B cell (primary cell): ENCODE data around the gene KCNQ5. TPM values are rescaled to one million over a fixed set of nuclear protein-coding genes. Genes with fewer than 3 reads are reported as not detected.

Experiments
- ATAC-seq: fragments of 200-7000 bp; cut with Tn5 transposase; one replicate; pipeline ENCODE4 v1.10.0; 2021; ENCODE audit warnings: low read depth, mild to moderate bottlenecking, moderate number of reproducible peaks, moderate library complexity
- CTCF ChIA-PET: fragments of 350-600 bp; sonication (Branson Sonifier 250); formaldehyde crosslinking; loops from one replicate; lab custom pipeline; 2021; ENCODE audit warnings: antibody characterized with exemption, inconsistent platforms; lab: Charles Lee
- POLR2A ChIA-PET: fragments of 350-600 bp; sonication (Branson Sonifier 250); formaldehyde crosslinking; loops from one replicate; lab custom pipeline; 2021; ENCODE audit warnings: antibody characterized with exemption; lab: Charles Lee
- DNase-seq: peaks from one replicate; pipeline ENCODE4 v3.0.0; 2013
- H2AFZ ChIP-seq: 2 replicates; pipeline ENCODE4 v1.6.1; 2012; ENCODE audit warnings: mild to moderate bottlenecking, low read depth, low read length; ENCODE audit not compliant: insufficient read depth, poor library complexity, severe bottlenecking
- H3K27ac ChIP-seq, 2 donors: 1 replicate in 1 of 2; 2 replicates in 1 of 2; pipeline ENCODE4 v1.5.1; 2012 to 2013; ENCODE audit warnings: low read length in 2 of 2, mild to moderate bottlenecking in 2 of 2, moderate library complexity in 1 of 2
- H3K27me3 ChIP-seq, 4 experiments: fragments of 200-600 bp in 1 of 4; sonication (generic) in 1 of 4; replicated peaks in 1 of 4; 1 replicate in 2 of 4; 2 replicates in 2 of 4; pipeline versions ENCODE4 v1.6.1 to v1.7.0; 2013 to 2016; ENCODE audit warnings: low read length in 3 of 4, mild to moderate bottlenecking in 2 of 4, mixed read lengths in 1 of 4, moderate library complexity in 1 of 4; ENCODE audit not compliant: insufficient read depth in 4 of 4, control insufficient read depth in 3 of 4; ENCODE audit errors: control extremely low read depth in 1 of 4
- H3K36me3 ChIP-seq, 2 experiments: replicated peaks in 1 of 2; 1 replicate in 1 of 2; 2 replicates in 1 of 2; pipeline versions ENCODE4 v1.6.1 to v1.7.1; 2013; ENCODE audit warnings: low read length in 1 of 2; ENCODE audit not compliant: insufficient read depth in 2 of 2, control insufficient read depth in 1 of 2; ENCODE audit errors: control extremely low read depth in 1 of 2, extremely low read depth in 1 of 2
- H3K4me1 ChIP-seq, 2 donors: fragments of 200-600 bp in 1 of 2; sonication (generic) in 1 of 2; 1 replicate in 1 of 2; 2 replicates in 1 of 2; pipeline versions ENCODE4 v1.5.1 to v1.6.1; 2013 to 2017; ENCODE audit warnings: low read length in 2 of 2; ENCODE audit not compliant: control insufficient read depth in 2 of 2, insufficient read depth in 2 of 2
- H3K4me2 ChIP-seq: replicated peaks from 2 replicates; pipeline ENCODE3; 2012; ENCODE audit warnings: mild to moderate bottlenecking, low read depth, low read length; ENCODE audit not compliant: poor library complexity, severe bottlenecking
- H3K4me3 ChIP-seq, 5 experiments: fragments of 200-600 bp in 1 of 5; sonication (generic) in 1 of 5; 1 replicate in 3 of 5; 2 replicates in 2 of 5; pipeline versions ENCODE4 v1.5.1 to v1.7.0; 2011 to 2016; ENCODE audit warnings: low read length in 4 of 5, mild to moderate bottlenecking in 4 of 5, low read depth in 2 of 5, control low read depth in 1 of 5, moderate library complexity in 1 of 5; ENCODE audit not compliant: insufficient read depth in 1 of 5; ENCODE audit errors: control extremely low read depth in 1 of 5, extremely low read depth in 1 of 5
- H3K79me2 ChIP-seq: fragments of 200-600 bp; sonication (generic); one replicate; pipeline ENCODE4 v1.6.0; 2016; ENCODE audit warnings: low read length; ENCODE audit not compliant: control insufficient read depth, insufficient read depth
- H3K9ac ChIP-seq: fragments of 200-600 bp; sonication (generic); 2 replicates; pipeline ENCODE4 v1.6.1; 2017; ENCODE audit warnings: mild to moderate bottlenecking, low read length, moderate library complexity
- H3K9me3 ChIP-seq, 3 donors: one replicate each; pipeline versions ENCODE4 v1.6.1 to v1.7.1; 2013; ENCODE audit warnings: low read length in 2 of 3; ENCODE audit not compliant: control insufficient read depth in 2 of 3, insufficient read depth in 1 of 3; ENCODE audit errors: control extremely low read depth in 1 of 3
- H4K20me1 ChIP-seq: 2 replicates; pipeline ENCODE4 v1.6.0; 2012; ENCODE audit warnings: mild to moderate bottlenecking, low read length; ENCODE audit not compliant: insufficient read depth, control insufficient read depth, poor library complexity, severe bottlenecking
- H3K27ac Mint-ChIP-seq: one replicate; pipeline ENCODE4 v1.8.0; 2021; ENCODE audit warnings: mixed read lengths
- H3K27me3 Mint-ChIP-seq: one replicate; pipeline ENCODE4 v1.8.0; 2021; ENCODE audit warnings: mixed read lengths
- H3K4me1 Mint-ChIP-seq: one replicate; pipeline ENCODE4 v1.8.0; 2021; ENCODE audit warnings: mixed read lengths
- H3K4me3 Mint-ChIP-seq: one replicate; pipeline ENCODE4 v1.8.0; 2021; ENCODE audit warnings: mixed read lengths
- H3K9me3 Mint-ChIP-seq: one replicate; pipeline ENCODE4 v1.8.0; 2022; ENCODE audit warnings: mixed read lengths; ENCODE audit not compliant: insufficient read depth
- EZH2 ChIP-seq: IDR thresholded peaks from 2 replicates; pipeline ENCODE4 v1.6.1; 2012; ENCODE audit warnings: borderline replicate concordance, low read depth, mild to moderate bottlenecking, moderate library complexity, low read length; ENCODE audit not compliant: insufficient read depth, poor library complexity, severe bottlenecking
- WGBS: methylation state at CpG from one replicate; pipeline ENCODE4 v1.1.5; 2013; ENCODE audit warnings: missing lambda C conversion rate; ENCODE audit not compliant: insufficient coverage; 5-methylcytosine and 5-hydroxymethylcytosine counted together
- intact Hi-C: fragments of 100-400 bp; cut with micrococcal nuclease; formaldehyde crosslinking; loops from one replicate; pipeline ENCODE4 v1.10.0; 2022
- polyA plus RNA-seq: library from polyadenylated mRNA; depleted of rRNA; stranded (reverse); fragments of >200 nt; gene quantifications from 2 replicates; pipeline ENCODE4 v1.2.3, GENCODE V29; 2012
- total RNA-seq, 2 donors: library from RNA; stranded (reverse); fragments of 120-200 nt in 1 of 2; gene quantifications; 1 replicate in 1 of 2; 2 replicates in 1 of 2; pipeline versions ENCODE4 v1.2.3 to v1.2.4, GENCODE V29; 2013 to 2022
- TF ChIP-seq, protein P1 (sequence below): fragments of 200-600 bp; IDR thresholded peaks from one replicate; pipeline ENCODE4 v1.8.0; 2022; ENCODE audit warnings: antibody characterized with exemption, mild to moderate bottlenecking

KCNQ5 gene
- total and polyA plus RNA-seq, 2 donors (not counting 1 experiment from before 2014, with no cell fraction given), result 2.3 to 9.4 TPM

- H3K27me3 Mint-ChIP-seq, result no peaks in the 10 kb centered on the region
- ChIA-PET CTCF (interaction anchor here (0.6 to 3.4 kb wide), 3 partner anchors 14 to 529 kb away, joined by 4 to 12 read pairs (median 4); no protein-coding TSS in a partner anchor), POLR2A (no interaction called here)
- no peaks in the 10 kb centered on the region for H4K20me1 ChIP-seq
- WGBS, result no CpG with 5 or more reads among the region's 6 CpGs
- no peak overlapping the region for H3K9ac ChIP-seq
- peaks cover 6% of the 10 kb centered on the region for H3K9me3 Mint-ChIP-seq
- H3K27me3 ChIP-seq, result no peaks in the 10 kb centered on the region
- no peak overlapping the region for H3K27ac ChIP-seq
- H2AFZ ChIP-seq, result no peak overlapping the region
- intact Hi-C loops, result no loop called here
- no peak for ATAC-seq
- H3K36me3 ChIP-seq, result peaks cover 0 to 3% of the 10 kb centered on the region in 2 experiments
- no peak overlapping the region for H3K4me3 Mint-ChIP-seq
- H3K4me1 Mint-ChIP-seq, result peaks cover 8% of the 10 kb centered on the region
- H3K9me3 ChIP-seq, result no peaks in the 10 kb centered on the region
- H3K4me2 ChIP-seq, result no peak overlapping the region
- no peaks in the 10 kb centered on the region for H3K79me2 ChIP-seq
- no peaks in the 10 kb centered on the region for H3K4me1 ChIP-seq
- H3K4me3 ChIP-seq, result no peak overlapping the region
- H3K27ac Mint-ChIP-seq, result no peak overlapping the region
- TF ChIP-seq, protein P1, sequence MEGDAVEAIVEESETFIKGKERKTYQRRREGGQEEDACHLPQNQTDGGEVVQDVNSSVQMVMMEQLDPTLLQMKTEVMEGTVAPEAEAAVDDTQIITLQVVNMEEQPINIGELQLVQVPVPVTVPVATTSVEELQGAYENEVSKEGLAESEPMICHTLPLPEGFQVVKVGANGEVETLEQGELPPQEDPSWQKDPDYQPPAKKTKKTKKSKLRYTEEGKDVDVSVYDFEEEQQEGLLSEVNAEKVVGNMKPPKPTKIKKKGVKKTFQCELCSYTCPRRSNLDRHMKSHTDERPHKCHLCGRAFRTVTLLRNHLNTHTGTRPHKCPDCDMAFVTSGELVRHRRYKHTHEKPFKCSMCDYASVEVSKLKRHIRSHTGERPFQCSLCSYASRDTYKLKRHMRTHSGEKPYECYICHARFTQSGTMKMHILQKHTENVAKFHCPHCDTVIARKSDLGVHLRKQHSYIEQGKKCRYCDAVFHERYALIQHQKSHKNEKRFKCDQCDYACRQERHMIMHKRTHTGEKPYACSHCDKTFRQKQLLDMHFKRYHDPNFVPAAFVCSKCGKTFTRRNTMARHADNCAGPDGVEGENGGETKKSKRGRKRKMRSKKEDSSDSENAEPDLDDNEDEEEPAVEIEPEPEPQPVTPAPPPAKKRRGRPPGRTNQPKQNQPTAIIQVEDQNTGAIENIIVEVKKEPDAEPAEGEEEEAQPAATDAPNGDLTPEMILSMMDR, result no peak
- no peak for TF ChIP-seq EZH2
- DNase-seq, result no peak
Observed at GRCh38 chr6:73145690-73146089, 523.8 kb downstream of the KCNQ5 start.

GRCh38 chr6:73151732-73152131 is 529.9 kb downstream of the KCNQ5 start:
- Mint-ChIP-seq H3K9me3 (peaks cover 3% of the 10 kb centered on the region), H3K27ac (no peak overlapping the region), H3K4me3 (no peak overlapping the region), H3K4me1 (no peaks in the 10 kb centered on the region), H3K27me3 (no peaks in the 10 kb centered on the region)
- Histone ChIP-seq H3K4me2 (no peak overlapping the region), H2AFZ (no peak overlapping the region), H4K20me1 (no peaks in the 10 kb centered on the region), H3K4me1 (no peaks in the 10 kb centered on the region), H3K9ac (no peak overlapping the region), H3K36me3 (no peaks in the 10 kb centered on the region), H3K4me3 (no peak overlapping the region), H3K9me3 (peaks cover 0 to 2% (median 0%) of the 10 kb centered on the region in 3 donors), H3K27me3 (no peaks in the 10 kb centered on the region), H3K79me2 (no peaks in the 10 kb centered on the region), H3K27ac (no peak overlapping the region)
- ChIA-PET POLR2A (no interaction called here), CTCF (interaction anchor here (1.0 kb wide), 1 partner anchor 22 kb away, joined by 3 read pairs; no protein-coding TSS in a partner anchor)
- intact Hi-C loops, result no loop called here
- 100% methylated on average over 2 of the region's 3 CpGs for WGBS
- ATAC-seq (no peak), DNase-seq (no peak)
- no peak for TF ChIP-seq EZH2
- TF ChIP-seq, protein P1, result no peak
